ENCODE measurements around the gene CEBPA.

The CEBPA gene

DNA sequence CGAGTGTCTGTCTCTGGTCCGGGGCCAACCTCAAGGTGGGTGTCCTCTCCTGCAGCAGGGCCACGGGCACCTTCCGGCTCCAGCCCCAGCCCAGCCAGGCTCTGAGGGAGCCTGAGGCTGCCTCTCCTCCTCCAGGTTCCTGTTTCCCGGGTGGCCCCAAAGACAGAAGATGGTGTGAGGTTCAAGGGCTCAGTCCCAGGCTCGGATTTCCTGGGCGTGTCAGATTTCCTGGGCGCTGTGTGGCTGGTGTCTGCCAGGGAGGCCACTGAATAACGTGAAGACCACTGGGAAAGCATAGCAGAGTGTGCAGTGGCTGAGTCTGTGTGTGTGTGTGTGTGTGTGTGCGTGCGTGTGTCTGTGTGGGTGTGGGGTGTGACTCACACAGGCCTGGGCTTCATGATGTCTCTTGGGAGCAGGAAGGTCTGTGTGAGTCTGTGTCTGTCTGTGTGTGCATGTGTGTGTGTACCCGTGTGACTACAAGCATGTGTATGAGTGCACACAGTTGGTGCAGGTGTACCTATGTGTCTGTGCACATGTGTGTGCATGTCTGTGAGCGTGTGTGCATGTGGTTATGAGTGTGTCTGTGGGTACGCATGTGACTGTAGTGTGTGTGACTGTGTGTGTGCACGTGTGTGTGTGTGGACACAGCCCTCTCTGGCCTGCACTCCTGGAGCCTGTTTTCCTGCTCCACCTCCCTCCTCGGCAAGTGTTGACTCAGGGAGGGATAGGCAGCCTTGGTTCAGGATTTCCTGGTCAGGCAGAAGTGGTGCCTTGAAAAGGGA, 28.3 kb downstream of the CEBPA start:
- no peak for FAIRE-seq
- DNase-seq (ENCODE audit: low spot score), result no peak

DNA sequence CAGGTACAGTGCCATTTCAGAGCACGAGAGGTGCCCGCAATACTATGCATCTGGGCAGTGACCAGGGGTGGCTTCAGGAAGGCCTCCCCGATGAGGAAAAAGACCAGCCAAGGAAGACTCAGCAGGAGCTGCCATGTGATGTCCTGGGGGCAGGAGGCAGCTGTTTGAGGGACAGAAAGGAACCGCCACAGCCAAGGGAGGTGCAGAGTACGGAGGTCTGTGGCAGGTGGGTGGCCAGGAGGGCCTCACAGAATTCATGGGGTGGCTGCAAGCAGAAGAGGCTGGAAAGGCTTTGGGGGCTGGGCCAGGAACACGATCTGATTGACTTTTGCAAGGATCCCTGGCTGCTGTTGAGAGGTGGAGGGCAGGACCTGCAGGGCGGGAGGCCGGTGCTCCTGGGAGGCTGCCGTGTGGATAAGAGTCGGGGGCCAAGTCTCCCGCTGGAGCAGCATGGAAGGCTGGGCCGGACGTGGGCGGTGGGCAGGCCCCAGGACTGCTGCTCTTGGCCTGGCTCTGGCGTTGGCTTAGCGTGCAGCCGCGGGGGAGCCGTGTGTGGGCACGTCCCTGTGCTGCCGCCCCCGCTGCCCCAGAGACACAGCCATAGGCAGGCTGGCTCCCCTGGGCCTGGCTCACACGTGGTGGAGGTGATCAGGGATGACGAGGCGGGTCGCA, 29.1 kb downstream of the CEBPA start:
- DNase-seq (ENCODE audit: low spot score) (no peak), FAIRE-seq (no peak)

- no peak for FAIRE-seq
- no peak for DNase-seq (ENCODE audit: low spot score)
These were observed 30.9 kb downstream of the CEBPA start for GRCh38 chr19:33271246-33272021.

- DNase-seq (ENCODE audit: low spot score) (no peak), FAIRE-seq (no peak)
These were observed 31.6 kb downstream of the CEBPA start for GRCh38 chr19:33270769-33271168.

GRCh38 chr19:33269016-33269415, 33.3 kb downstream of the CEBPA start:
- no peak for FAIRE-seq
- DNase-seq (ENCODE audit: low spot score), result no peak

DNA sequence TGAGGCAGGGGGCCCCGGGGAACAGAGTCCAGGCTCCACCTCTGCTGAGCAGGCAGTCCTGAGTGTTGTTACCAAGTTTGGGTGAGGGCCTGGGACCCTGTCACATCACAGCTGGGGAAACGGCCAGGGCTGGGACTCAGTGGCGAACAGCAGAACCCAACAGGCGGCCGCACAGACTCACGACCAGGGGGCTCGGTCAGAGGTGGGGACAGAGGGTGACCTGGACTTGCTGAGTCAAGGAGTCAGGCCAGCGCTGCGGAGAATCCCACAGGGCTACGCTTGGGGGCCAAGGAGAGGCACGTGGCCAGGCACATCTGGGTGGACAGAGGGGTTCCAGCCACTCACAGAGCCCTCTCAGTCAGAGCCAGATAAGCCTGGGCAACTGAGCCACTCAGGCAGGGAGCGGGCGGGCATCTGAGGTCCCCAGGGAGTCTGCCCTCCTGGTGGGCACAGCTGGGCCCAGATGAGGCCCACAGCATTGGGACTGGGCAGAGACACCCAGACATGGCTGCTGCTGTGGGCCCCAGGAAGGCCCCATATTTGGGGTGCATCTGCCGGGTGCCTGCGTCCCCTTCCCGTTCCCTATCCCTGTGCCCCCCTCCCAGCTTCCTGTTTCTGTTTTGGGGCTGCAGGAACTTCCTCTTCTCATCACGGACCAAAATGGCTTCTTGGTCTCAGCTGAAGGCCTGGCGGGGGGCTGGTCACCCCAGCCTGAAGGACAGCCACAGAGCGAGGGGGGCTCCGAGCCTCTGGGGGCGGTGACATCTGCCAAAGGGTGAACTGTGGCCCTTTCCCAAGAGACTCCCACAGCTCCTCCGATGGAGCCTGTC, 34.0 kb downstream of the CEBPA start:
- FAIRE-seq (no peak), DNase-seq (ENCODE audit: low spot score) (no peak)

DNA sequence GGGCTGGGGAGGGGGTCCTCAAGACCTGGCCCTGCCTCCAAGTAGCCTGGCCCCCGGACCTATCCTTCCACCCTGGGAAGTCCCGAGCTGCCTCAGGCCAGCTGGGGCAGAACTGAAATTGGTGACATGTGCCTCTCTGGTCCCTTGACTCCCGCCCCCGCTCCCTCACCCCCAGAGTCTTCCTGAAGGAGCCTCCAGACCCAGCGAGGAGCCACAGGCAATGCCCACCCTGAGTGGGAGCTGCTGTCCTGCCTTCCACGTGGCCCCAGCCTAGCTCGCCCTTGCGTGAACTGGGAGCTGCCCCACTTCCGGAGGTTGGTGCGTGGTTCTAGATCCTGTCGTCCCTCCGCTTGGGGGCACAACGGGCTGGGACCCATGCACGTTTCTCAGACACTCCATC, 34.6 kb downstream of the CEBPA start:
- DNase-seq (ENCODE audit: low spot score) (no peak), FAIRE-seq (no peak)

- no peak for FAIRE-seq
These were observed 35.3 kb downstream of the CEBPA start for GRCh38 chr19:33266974-33267484.

GRCh38 chr19:33264881-33265445, 37.4 kb downstream of the CEBPA start:
- no peak for DNase-seq (ENCODE audit: low spot score)
- no peak for FAIRE-seq

More at GRCh38 chr19:33266974-33267484, 35.3 kb downstream of the CEBPA start:
- no peak for DNase-seq (ENCODE audit: low spot score)

- DNase-seq (ENCODE audit: low spot score) (no peak), FAIRE-seq (no peak)
These were observed 38.9 kb downstream of the CEBPA start for GRCh38 chr19:33263325-33264023.

DNA sequence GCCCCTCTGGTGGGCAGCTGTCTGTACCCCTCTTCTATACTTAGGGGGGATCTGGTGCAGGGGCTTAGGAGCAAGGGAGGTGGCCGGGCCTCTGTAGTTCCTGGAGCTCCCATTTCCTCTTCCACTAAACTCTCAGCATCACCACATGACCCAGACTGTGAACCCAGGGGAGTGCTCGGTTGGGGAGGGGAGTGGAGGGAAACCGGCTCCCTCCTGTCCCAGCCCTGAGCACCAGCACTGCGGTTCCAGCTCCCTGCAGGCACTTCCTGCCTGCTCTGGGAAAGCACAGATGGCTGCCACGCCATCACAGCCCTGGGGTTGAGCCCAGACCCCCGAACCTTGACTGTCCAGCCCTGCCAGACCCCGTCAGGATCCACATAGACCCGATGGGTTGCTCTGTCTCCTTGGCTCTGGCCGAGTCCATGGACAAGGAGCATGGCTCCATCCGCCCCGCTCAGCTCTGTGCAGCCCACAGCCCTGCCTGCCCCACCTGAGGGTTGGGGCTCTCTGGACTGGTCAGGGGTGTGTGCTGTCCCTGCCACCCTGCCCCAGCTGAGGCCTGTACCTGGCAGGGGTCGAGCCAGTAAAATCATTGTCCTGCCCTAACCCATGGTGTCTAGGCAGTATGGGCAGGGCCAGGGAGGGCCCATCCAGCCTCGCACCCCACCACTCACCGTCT, 40.7 kb downstream of the CEBPA start:
- FAIRE-seq (no peak), DNase-seq (ENCODE audit: low spot score) (no peak)

DNA sequence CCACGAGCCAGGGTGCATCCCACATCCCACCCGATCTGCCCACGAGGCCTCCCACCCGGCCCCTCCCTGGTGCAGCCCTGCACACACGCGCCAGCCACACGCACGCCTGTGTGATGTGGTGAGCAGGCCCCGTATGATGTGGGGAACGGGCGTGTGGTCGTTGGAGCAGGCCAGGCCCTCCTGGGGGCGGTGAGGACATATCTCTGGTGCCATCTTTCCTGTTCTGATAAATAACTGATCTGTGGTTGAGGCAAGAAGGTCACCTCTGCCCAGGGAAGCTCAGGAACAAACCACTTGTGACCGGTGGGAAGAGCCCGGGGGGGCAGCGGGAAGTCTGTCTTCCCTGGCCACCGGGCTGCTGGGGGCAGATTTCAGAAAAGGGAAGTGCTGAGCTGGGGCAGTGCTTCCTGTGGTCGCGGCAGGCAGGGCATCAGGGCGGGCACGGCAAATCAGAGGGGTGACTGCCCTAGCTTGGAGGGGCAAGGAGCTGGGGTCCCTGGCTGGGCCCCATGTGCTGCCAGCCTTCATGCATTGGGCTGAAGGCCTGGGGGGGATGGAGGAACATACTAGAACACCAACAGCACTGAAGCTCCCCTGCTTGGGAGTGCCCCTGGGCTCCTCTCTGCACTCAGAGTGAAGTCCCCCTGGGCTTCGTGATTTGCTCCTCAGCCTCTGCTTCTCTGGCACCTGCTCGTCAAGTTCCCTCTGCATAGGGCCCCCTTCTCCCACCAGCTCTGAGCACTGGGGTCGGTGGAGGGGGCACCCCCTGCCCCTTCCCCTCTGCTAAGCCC, 41.5 kb downstream of the CEBPA start:
- DNase-seq (ENCODE audit: low spot score) (no peak), FAIRE-seq (no peak)

GRCh38 chr19:33259539-33259938, 42.8 kb downstream of the CEBPA start:
- no peak for DNase-seq (ENCODE audit: low spot score)
- FAIRE-seq, result no peak

DNA sequence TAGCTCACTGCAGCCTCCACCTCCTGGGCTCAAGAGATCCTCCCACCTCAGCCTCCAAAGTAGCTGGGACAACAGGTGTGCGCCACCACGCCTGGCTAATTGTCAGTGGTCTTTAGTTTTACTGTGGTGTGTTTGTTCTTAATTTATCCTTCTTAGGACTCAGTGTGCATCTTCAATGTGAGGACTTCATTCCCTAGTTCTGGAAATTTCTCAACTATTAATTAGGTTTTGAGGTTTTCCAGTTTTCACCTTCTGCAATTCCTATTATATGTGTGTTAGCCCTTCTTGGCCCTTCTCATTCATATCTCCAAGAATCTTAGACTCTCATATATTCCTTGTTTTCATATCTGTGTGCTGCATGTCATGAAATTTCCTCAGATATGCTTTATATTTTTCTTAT, 44.5 kb downstream of the CEBPA start:
- DNase-seq (ENCODE audit: low spot score), result no peak
- no peak for FAIRE-seq

DNA sequence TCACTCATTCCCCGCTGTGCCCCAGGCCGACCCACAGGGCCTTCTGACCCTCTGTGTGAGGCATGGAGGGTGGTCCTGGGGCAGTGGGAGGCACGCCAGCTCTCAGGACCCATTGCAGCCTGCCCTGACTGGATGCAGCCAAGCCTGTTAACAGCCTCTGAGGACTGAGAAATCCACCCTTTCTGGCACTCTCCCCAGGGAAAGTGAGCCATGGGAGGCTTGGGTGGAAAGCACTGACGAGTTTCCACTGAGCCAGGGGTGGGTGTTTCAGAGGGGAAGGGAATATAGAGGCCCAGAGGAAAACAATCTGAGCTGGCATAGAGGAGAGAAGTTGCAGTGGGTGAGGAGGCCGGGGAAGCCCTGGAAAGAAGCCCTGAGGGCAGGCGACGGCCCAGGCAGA, 46.1 kb downstream of the CEBPA start:
- FAIRE-seq (no peak), DNase-seq (ENCODE audit: low spot score) (no peak)

DNA sequence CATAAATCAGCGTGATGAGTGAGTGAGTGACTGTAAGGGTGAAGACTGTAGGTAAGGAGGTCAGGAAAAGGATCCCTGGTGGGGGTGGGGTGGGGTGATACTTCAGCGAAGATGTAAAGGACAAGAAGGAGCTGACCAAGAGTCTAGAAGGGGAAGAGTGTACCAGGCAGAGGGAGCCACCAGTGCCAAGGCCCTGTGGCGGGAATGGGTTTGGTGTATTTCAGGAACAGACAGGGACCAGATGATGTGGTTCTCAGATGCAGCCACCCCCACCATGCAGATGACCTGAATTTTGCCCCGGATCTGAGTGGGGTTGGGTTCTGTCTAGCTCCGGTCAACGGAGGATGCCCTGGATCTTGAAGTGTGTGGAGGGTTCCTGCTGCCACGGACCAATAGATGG, 46.6 kb downstream of the CEBPA start:
- no peak for DNase-seq (ENCODE audit: low spot score)
- no peak for FAIRE-seq

- FAIRE-seq (no peak), DNase-seq (ENCODE audit: low spot score) (no peak)
These were observed 48.0 kb downstream of the CEBPA start for GRCh38 chr19:33254245-33254824.

- DNase-seq (ENCODE audit: low spot score), result no peak
- no peak for FAIRE-seq
These were observed 49.4 kb downstream of the CEBPA start for GRCh38 chr19:33252971-33253370.

Measured in RCC 7860 (cell line).